ENCODE data around the gene ZNF24. TPM values are rescaled to one million over a fixed set of nuclear protein-coding genes. Genes with fewer than 3 reads are reported as not detected.

ZNF24 gene
- total RNA-seq, 3 donors from 2014 or later, result 53.5 to 61.5 (median 59.6) TPM

- Mint-ChIP-seq H3K36me3 (ENCODE audit: insufficient read depth) (peaks cover 60% of the 10 kb centered on the region), H3K9me3 (no peaks in the 10 kb centered on the region), H3K4me1 (ENCODE audit: low read depth) (peaks cover 39% of the 10 kb centered on the region), H3K27me3 (ENCODE audit: low read depth) (no peaks in the 10 kb centered on the region), H3K4me3 (no peak overlapping the region)
- ATAC-seq (no peak), DNase-seq (no peak)
Measured at GRCh38 chr18:35337286-35337685, 6.9 kb downstream of the ZNF24 start.

- Mint-ChIP-seq H3K9me3 (no peaks in the 10 kb centered on the region), H3K27me3 (ENCODE audit: low read depth) (no peaks in the 10 kb centered on the region), H3K36me3 (ENCODE audit: insufficient read depth) (peaks cover 60% of the 10 kb centered on the region), H3K4me1 (ENCODE audit: low read depth) (peaks cover 31% of the 10 kb centered on the region), H3K4me3 (no peak overlapping the region)
- ATAC-seq (no peak), DNase-seq (no peak)
Measured at GRCh38 chr18:35335866-35336265, 8.4 kb downstream of the ZNF24 start.

GRCh38 chr18:35334821-35335220, 9.4 kb downstream of the ZNF24 start:
- no peak overlapping the region for H3K4me3 Mint-ChIP-seq
- no peak for ATAC-seq
- no peaks in the 10 kb centered on the region for H3K27me3 Mint-ChIP-seq (ENCODE audit: low read depth)
- no peak for DNase-seq
- peaks cover 24% of the 10 kb centered on the region for H3K4me1 Mint-ChIP-seq (ENCODE audit: low read depth)
- H3K36me3 Mint-ChIP-seq (ENCODE audit: insufficient read depth), result peaks cover 53% of the 10 kb centered on the region
- H3K9me3 Mint-ChIP-seq, result no peaks in the 10 kb centered on the region

- H3K9me3 Mint-ChIP-seq, result no peaks in the 10 kb centered on the region
- no peak overlapping the region for H3K4me3 Mint-ChIP-seq
- peaks cover 47% of the 10 kb centered on the region for H3K36me3 Mint-ChIP-seq (ENCODE audit: insufficient read depth)
- no peaks in the 10 kb centered on the region for H3K27me3 Mint-ChIP-seq (ENCODE audit: low read depth)
- DNase-seq (no peak), ATAC-seq (no peak)
- peaks cover 17% of the 10 kb centered on the region for H3K4me1 Mint-ChIP-seq (ENCODE audit: low read depth)
Measured at GRCh38 chr18:35334212-35334611, 10.0 kb downstream of the ZNF24 start.

GRCh38 chr18:35331367-35332087, 12.7 kb downstream of the ZNF24 start:
- no peak for DNase-seq
- peaks cover 2% of the 10 kb centered on the region for H3K4me1 Mint-ChIP-seq (ENCODE audit: low read depth)
- no peak for ATAC-seq
- H3K4me3 Mint-ChIP-seq, result no peak overlapping the region
- peaks cover 4% of the 10 kb centered on the region for H3K9me3 Mint-ChIP-seq
- no peaks in the 10 kb centered on the region for H3K27me3 Mint-ChIP-seq (ENCODE audit: low read depth)
- peaks cover 27% of the 10 kb centered on the region for H3K36me3 Mint-ChIP-seq (ENCODE audit: insufficient read depth)

GRCh38 chr18:35328868-35329267, 15.4 kb downstream of the ZNF24 start:
- Mint-ChIP-seq H3K4me3 (no peak overlapping the region), H3K4me1 (ENCODE audit: low read depth) (no peaks in the 10 kb centered on the region), H3K27me3 (ENCODE audit: low read depth) (no peaks in the 10 kb centered on the region), H3K9me3 (peaks cover 4% of the 10 kb centered on the region), H3K36me3 (ENCODE audit: insufficient read depth) (peaks cover 11% of the 10 kb centered on the region)
- DNase-seq, result no peak
- ATAC-seq, result no peak

- ATAC-seq, result no peak
- no peak overlapping the region for H3K4me3 Mint-ChIP-seq
- no peak for DNase-seq
- no peaks in the 10 kb centered on the region for H3K4me1 Mint-ChIP-seq (ENCODE audit: low read depth)
- H3K9me3 Mint-ChIP-seq, result peaks cover 4% of the 10 kb centered on the region
- H3K27me3 Mint-ChIP-seq (ENCODE audit: low read depth), result no peaks in the 10 kb centered on the region
- H3K36me3 Mint-ChIP-seq (ENCODE audit: insufficient read depth), result peaks cover 1% of the 10 kb centered on the region
Measured at GRCh38 chr18:35326695-35327387, 17.4 kb downstream of the ZNF24 start.

GRCh38 chr18:35324926-35325655, 19.1 kb downstream of the ZNF24 start:
- H3K9me3 Mint-ChIP-seq, result peaks cover 4% of the 10 kb centered on the region

GRCh38 chr18:35322486-35323458, 21.4 kb downstream of the ZNF24 start:
- DNase-seq, result no peak
- Mint-ChIP-seq H3K4me1 (ENCODE audit: low read depth) (no peaks in the 10 kb centered on the region), H3K4me3 (no peak overlapping the region), H3K9me3 (no peaks in the 10 kb centered on the region), H3K36me3 (ENCODE audit: insufficient read depth) (no peaks in the 10 kb centered on the region), H3K27me3 (ENCODE audit: low read depth) (no peaks in the 10 kb centered on the region)
- no peak for ATAC-seq

More at GRCh38 chr18:35324926-35325655, 19.1 kb downstream of the ZNF24 start:
- peaks cover 1% of the 10 kb centered on the region for H3K36me3 Mint-ChIP-seq (ENCODE audit: insufficient read depth)
- H3K27me3 Mint-ChIP-seq (ENCODE audit: low read depth), result no peaks in the 10 kb centered on the region
- H3K4me3 Mint-ChIP-seq, result no peak overlapping the region
- DNase-seq (no peak), ATAC-seq (no peak)
- H3K4me1 Mint-ChIP-seq (ENCODE audit: low read depth), result no peaks in the 10 kb centered on the region

GRCh38 chr18:35311496-35311895, 32.7 kb downstream of the ZNF24 start:
- Mint-ChIP-seq H3K4me3 (no peak overlapping the region), H3K4me1 (ENCODE audit: low read depth) (no peaks in the 10 kb centered on the region), H3K27me3 (ENCODE audit: low read depth) (no peaks in the 10 kb centered on the region), H3K36me3 (ENCODE audit: insufficient read depth) (peaks cover 23% of the 10 kb centered on the region), H3K9me3 (peaks cover 41% of the 10 kb centered on the region)
- no peak for ATAC-seq
- no peak for DNase-seq

GRCh38 chr18:35306588-35307250, 37.5 kb downstream of the ZNF24 start:
- H3K9me3 Mint-ChIP-seq, result peaks cover 52% of the 10 kb centered on the region
- no peak overlapping the region for H3K4me3 Mint-ChIP-seq
- ATAC-seq (no peak), DNase-seq (no peak)
- H3K4me1 Mint-ChIP-seq (ENCODE audit: low read depth), result no peaks in the 10 kb centered on the region
- H3K27me3 Mint-ChIP-seq (ENCODE audit: low read depth), result no peaks in the 10 kb centered on the region
- peaks cover 61% of the 10 kb centered on the region for H3K36me3 Mint-ChIP-seq (ENCODE audit: insufficient read depth)

GRCh38 chr18:35303610-35304009, 40.6 kb downstream of the ZNF24 start:
- Mint-ChIP-seq H3K4me1 (ENCODE audit: low read depth) (no peaks in the 10 kb centered on the region), H3K9me3 (peaks cover 52% of the 10 kb centered on the region), H3K27me3 (ENCODE audit: low read depth) (no peaks in the 10 kb centered on the region), H3K36me3 (ENCODE audit: insufficient read depth) (peaks cover 79% of the 10 kb centered on the region), H3K4me3 (no peak overlapping the region)
- ATAC-seq, result no peak
- DNase-seq, result no peak

- Mint-ChIP-seq H3K4me3 (no peak overlapping the region), H3K9me3 (peaks cover 27% of the 10 kb centered on the region), H3K4me1 (ENCODE audit: low read depth) (peaks cover 36% of the 10 kb centered on the region), H3K27me3 (ENCODE audit: low read depth) (no peaks in the 10 kb centered on the region), H3K36me3 (ENCODE audit: insufficient read depth) (peaks cover 68% of the 10 kb centered on the region)
- DNase-seq, result no peak
- ATAC-seq, result no peak
Measured at GRCh38 chr18:35296060-35296459, 48.2 kb downstream of the ZNF24 start.

All from activated T-cell treated with anti-CD3 and anti-CD28 coated beads, Interleukin-2, amount 50 U/mL, for 4 hours (primary cell).